Loucy (cell line): ENCODE results near the gene SLC25A18.

Experiments
- CTCF ChIP-seq: fragments of 200-600 bp; sonication (generic); conservative IDR thresholded peaks from 2 replicates; pipeline ENCODE4 v1.5.1; 2014; ENCODE audit warnings: mild to moderate bottlenecking, antibody characterized with exemption, low read length
- EZH2phosphoT487 ChIP-seq: fragments of 200-600 bp; IDR thresholded peaks from 2 replicates; pipeline ENCODE4 v1.6.1; 2018; ENCODE audit warnings: antibody characterized with exemption, mild to moderate bottlenecking, moderate library complexity, borderline replicate concordance

GRCh38 chr22:17588606-17589005 is 25.3 kb downstream of the SLC25A18 start:
- no peak for TF ChIP-seq CTCF
- TF ChIP-seq EZH2phosphoT487 = no peak
